GM23338 (cell line): ENCODE results near the gene PML. TPM values are rescaled to one million over a fixed set of nuclear protein-coding genes. Genes with fewer than 3 reads are reported as not detected.

ENCODE experiments used
- ATAC-seq: fragments of 200-7000 bp; cut with Tn5 transposase; 3 replicates; pipeline ENCODE4 v1.9.1; 2020
- DNase-seq: peaks from one replicate; pipeline ENCODE4 v3.0.0-alpha.2; 2015; ENCODE audit warnings: low spot score
- H2AFZ ChIP-seq: fragments of 200-600 bp; sonication (generic); 2 replicates; pipeline ENCODE4 v1.8.0; 2016; ENCODE audit warnings: antibody characterized with exemption, mild to moderate bottlenecking, moderate library complexity
- H3F3A ChIP-seq: fragments of 200-600 bp; sonication (generic); replicated peaks from 2 replicates; pipeline ENCODE4 v1.8.0; 2017; ENCODE audit warnings: antibody characterized with exemption, mixed run types, low read depth
- H3K27ac ChIP-seq: fragments of 200-600 bp; sonication (generic); 2 replicates; pipeline ENCODE4 v1.6.1; 2016; ENCODE audit warnings: low read depth
- H3K27me3 ChIP-seq: fragments of 200-600 bp; sonication (generic); 2 replicates; pipeline ENCODE4 v1.8.0; 2016; ENCODE audit warnings: mild to moderate bottlenecking, mixed run types, moderate library complexity; ENCODE audit not compliant: insufficient read depth
- H3K36me3 ChIP-seq: fragments of 200-600 bp; sonication (generic); 2 replicates; pipeline ENCODE4 v1.8.0; 2016; ENCODE audit warnings: mild to moderate bottlenecking; ENCODE audit not compliant: insufficient read depth
- H3K4me1 ChIP-seq: fragments of 200-600 bp; sonication (generic); 2 replicates; pipeline ENCODE4 v1.8.0; 2016; ENCODE audit warnings: mild to moderate bottlenecking, moderate library complexity; ENCODE audit not compliant: insufficient read depth
- H3K4me2 ChIP-seq: fragments of 200-600 bp; sonication (generic); 2 replicates; pipeline ENCODE4 v1.7.1; 2017; ENCODE audit warnings: mixed run types
- H3K4me3 ChIP-seq: fragments of 200-600 bp; sonication (generic); 2 replicates; pipeline ENCODE4 v1.6.1; 2016; ENCODE audit warnings: mixed run types
- H3K79me2 ChIP-seq: fragments of 200-600 bp; sonication (generic); replicated peaks from 2 replicates; pipeline ENCODE4 v1.8.0; 2017; ENCODE audit warnings: mild to moderate bottlenecking; ENCODE audit not compliant: insufficient read depth
- H3K9me2 ChIP-seq: fragments of 200-600 bp; sonication (generic); 2 replicates; pipeline ENCODE4 v1.8.0; 2017; ENCODE audit not compliant: insufficient read depth
- H4K20me1 ChIP-seq: fragments of 200-600 bp; sonication (generic); replicated peaks from 2 replicates; pipeline ENCODE4 v1.8.0; 2017; ENCODE audit warnings: mild to moderate bottlenecking; ENCODE audit not compliant: insufficient read depth
- H3K27ac Mint-ChIP-seq: 2 replicates; pipeline ENCODE4 v1.8.0; 2020; ENCODE audit warnings: inconsistent platforms, mild to moderate bottlenecking, moderate library complexity, mixed read lengths
- H3K27me3 Mint-ChIP-seq: 3 replicates; pipeline ENCODE4 v1.8.0; 2022; ENCODE audit warnings: low read depth, mild to moderate bottlenecking, moderate library complexity, mixed read lengths, inconsistent platforms; ENCODE audit not compliant: insufficient read depth, poor library complexity
- H3K36me3 Mint-ChIP-seq: 3 replicates; pipeline ENCODE4 v1.8.0; 2021; ENCODE audit warnings: low read depth, mild to moderate bottlenecking, inconsistent platforms, moderate library complexity, mixed read lengths
- H3K4me1 Mint-ChIP-seq: 3 replicates; pipeline ENCODE4 v1.8.0; 2020; ENCODE audit warnings: mild to moderate bottlenecking, inconsistent platforms, mixed read lengths
- H3K4me3 Mint-ChIP-seq: 3 replicates; pipeline ENCODE4 v1.8.0; 2021; ENCODE audit warnings: moderate library complexity, mild to moderate bottlenecking, inconsistent platforms, mixed read lengths
- H3K9me3 Mint-ChIP-seq: 3 replicates; pipeline ENCODE4 v1.8.0; 2020; ENCODE audit warnings: moderate library complexity, mild to moderate bottlenecking, inconsistent platforms, mixed read lengths
- CREB1 ChIP-seq: fragments of 250-450 bp; sonication (Bioruptor Pico); IDR thresholded peaks from 2 replicates; pipeline ENCODE4 v1.5.0; 2020; ENCODE audit warnings: low read depth, mild to moderate bottlenecking, moderate library complexity
- EZH2 ChIP-seq: fragments of 200-600 bp; sonication (generic); IDR thresholded peaks from one replicate; pipeline ENCODE4 v1.8.0; 2017; ENCODE audit warnings: antibody characterized with exemption, mild to moderate bottlenecking, low read depth; ENCODE audit not compliant: unreplicated experiment
- EZH2phosphoT487 ChIP-seq: fragments of 200-600 bp; sonication (generic); IDR thresholded peaks from one replicate; pipeline ENCODE4 v1.8.1; 2018; ENCODE audit warnings: antibody characterized with exemption; ENCODE audit not compliant: unreplicated experiment
- NANOG ChIP-seq: IDR thresholded peaks from 2 replicates; pipeline ENCODE4 v1.6.1; 2016; ENCODE audit warnings: antibody characterized with exemption, borderline replicate concordance
- REST ChIP-seq: IDR thresholded peaks from one replicate; pipeline ENCODE4 v1.6.1; 2018; ENCODE audit warnings: antibody characterized with exemption; ENCODE audit not compliant: unreplicated experiment
- STAT1 ChIP-seq: IDR thresholded peaks from one replicate; pipeline ENCODE4 v1.6.1; 2016; ENCODE audit warnings: antibody characterized with exemption; ENCODE audit not compliant: unreplicated experiment
- ZNF114 ChIP-seq: fragments of 250-450 bp; sonication (Bioruptor Pico); IDR thresholded peaks from 2 replicates; pipeline ENCODE4 v1.5.0; 2020; ENCODE audit warnings: mild to moderate bottlenecking, moderate library complexity
- ZNF331 ChIP-seq: fragments of 250-450 bp; sonication (Bioruptor Pico); IDR thresholded peaks from 2 replicates; pipeline ENCODE4 v1.5.0; 2020; ENCODE audit warnings: low read depth, mild to moderate bottlenecking, moderate library complexity
- polyA plus RNA-seq: library from polyadenylated mRNA; unstranded; fragments of >200 nt; fragmentation: Nextera tagmentation; extraction: Ambion mirVana; gene quantifications from 2 replicates; pipeline ENCODE4 v1.2.1, GENCODE V29; 2016
- total RNA-seq: library from RNA; depleted of rRNA; stranded (reverse); fragments of >200 nt; shearing (Covaris generic); gene quantifications from 2 replicates; pipeline ENCODE4 v1.2.3, GENCODE V29; 2014
- TF ChIP-seq, protein P1 (sequence below), 2 experiments: fragments of 200-600 bp in 1 of 2; sonication (generic) in 1 of 2; conservative IDR thresholded peaks; 2 replicates each; pipeline versions ENCODE4 v1.5.1 to v1.6.1; 2016 to 2017; ENCODE audit warnings: antibody characterized with exemption in 2 of 2, low read depth in 2 of 2, mild to moderate bottlenecking in 2 of 2, moderate library complexity in 1 of 2

PML gene
- total and polyA plus RNA-seq, 2 experiments from 2014 or later: 19.0 to 73.1 TPM

GRCh38 chr15:74042603-74043424 lies 48.3 kb downstream of the PML start:
- Histone ChIP-seq H4K20me1 (no peaks in the 10 kb centered on the region; the same call in 1 of the 2 replicates), H3K27ac (no peak overlapping the region), H3K4me1 (peaks cover 8% of the 10 kb centered on the region; the same call in 1 of the 2 replicates), H3K27me3 (no peaks in the 10 kb centered on the region), H3K79me2 (no peaks in the 10 kb centered on the region), H3F3A (no peaks in the 10 kb centered on the region), H3K9me2 (no peaks in the 10 kb centered on the region), H3K4me3 (no peak overlapping the region), H2AFZ (no peak overlapping the region), H3K36me3 (no peaks in the 10 kb centered on the region), H3K4me2 (no peak overlapping the region)
- TF ChIP-seq CREB1 (CRISPR knock-in tag) (no peak), EZH2 (no peak), NANOG (no peak), ZNF114 (CRISPR knock-in tag) (no peak), STAT1 (no peak)
- no peak for ATAC-seq
- Mint-ChIP-seq H3K27me3 (peaks cover 19% of the 10 kb centered on the region), H3K4me1 (peaks cover 19% of the 10 kb centered on the region), H3K9me3 (no peaks in the 10 kb centered on the region; the same call in 2 of the 3 replicates), H3K27ac (no peak overlapping the region), H3K4me3 (no peak overlapping the region), H3K36me3 (no peaks in the 10 kb centered on the region)
- no peak for DNase-seq

DNA sequence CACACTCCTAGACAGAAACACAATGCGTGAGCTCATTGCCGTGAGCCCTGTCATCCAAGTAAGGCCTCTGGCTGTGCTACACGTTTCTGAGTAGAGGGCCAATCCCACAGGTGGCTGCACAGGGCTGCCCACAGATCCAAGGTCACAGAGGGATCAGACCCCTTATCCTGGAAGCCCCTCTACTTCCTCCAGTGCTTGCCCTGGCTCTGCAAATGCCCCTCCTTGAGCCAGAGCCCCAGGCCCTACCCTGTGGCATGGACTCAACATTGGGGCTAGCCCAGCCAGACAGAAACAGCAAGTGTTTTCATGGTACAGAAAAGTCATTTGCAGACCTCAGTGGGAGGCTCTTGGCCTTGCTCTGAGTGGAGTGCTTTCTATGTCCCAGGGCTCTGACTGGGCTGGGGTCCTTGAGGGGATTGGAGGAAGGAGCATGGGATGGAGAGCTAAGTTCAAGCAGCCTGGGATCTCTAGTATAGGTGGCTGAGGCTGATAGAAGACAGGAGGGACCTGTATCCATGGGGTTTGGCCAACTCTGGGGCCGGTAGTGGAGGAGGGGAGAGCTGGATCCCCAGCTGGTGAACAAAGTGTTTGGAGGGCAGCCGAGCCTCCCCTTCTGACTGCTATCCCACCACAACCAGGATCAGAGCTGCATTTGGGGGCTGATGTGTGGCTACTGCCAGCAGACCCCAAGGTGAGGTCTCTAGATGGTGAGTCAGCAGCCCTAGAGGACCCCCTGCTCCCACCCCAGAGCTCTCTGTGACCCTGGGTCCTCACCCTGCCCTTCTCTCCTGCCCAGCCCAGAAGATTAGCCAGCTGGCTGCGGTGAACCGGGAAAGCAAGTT lies 49.1 kb downstream of the PML start:
- Histone ChIP-seq H3K36me3 (no peaks in the 10 kb centered on the region), H4K20me1 (no peaks in the 10 kb centered on the region), H3K4me3 (no peak overlapping the region), H3F3A (no peaks in the 10 kb centered on the region), H3K9me2 (no peaks in the 10 kb centered on the region), H3K4me2 (no peak overlapping the region), H2AFZ (no peak overlapping the region), H3K79me2 (no peaks in the 10 kb centered on the region), H3K27ac (no peak overlapping the region), H3K27me3 (no peaks in the 10 kb centered on the region), H3K4me1 (peaks cover 12% of the 10 kb centered on the region)
- Mint-ChIP-seq H3K36me3 (no peaks in the 10 kb centered on the region), H3K27me3 (peaks cover 13% of the 10 kb centered on the region), H3K4me1 (peaks cover 20% of the 10 kb centered on the region), H3K4me3 (no peak overlapping the region), H3K9me3 (no peaks in the 10 kb centered on the region; the same call in 2 of the 3 replicates), H3K27ac (no peak overlapping the region)
- ATAC-seq: no peak
- no peak for DNase-seq
- TF ChIP-seq NANOG (no peak), EZH2phosphoT487 (no peak), EZH2 (no peak), REST (no peak), ZNF331 (no peak)
- TF ChIP-seq, protein P1, sequence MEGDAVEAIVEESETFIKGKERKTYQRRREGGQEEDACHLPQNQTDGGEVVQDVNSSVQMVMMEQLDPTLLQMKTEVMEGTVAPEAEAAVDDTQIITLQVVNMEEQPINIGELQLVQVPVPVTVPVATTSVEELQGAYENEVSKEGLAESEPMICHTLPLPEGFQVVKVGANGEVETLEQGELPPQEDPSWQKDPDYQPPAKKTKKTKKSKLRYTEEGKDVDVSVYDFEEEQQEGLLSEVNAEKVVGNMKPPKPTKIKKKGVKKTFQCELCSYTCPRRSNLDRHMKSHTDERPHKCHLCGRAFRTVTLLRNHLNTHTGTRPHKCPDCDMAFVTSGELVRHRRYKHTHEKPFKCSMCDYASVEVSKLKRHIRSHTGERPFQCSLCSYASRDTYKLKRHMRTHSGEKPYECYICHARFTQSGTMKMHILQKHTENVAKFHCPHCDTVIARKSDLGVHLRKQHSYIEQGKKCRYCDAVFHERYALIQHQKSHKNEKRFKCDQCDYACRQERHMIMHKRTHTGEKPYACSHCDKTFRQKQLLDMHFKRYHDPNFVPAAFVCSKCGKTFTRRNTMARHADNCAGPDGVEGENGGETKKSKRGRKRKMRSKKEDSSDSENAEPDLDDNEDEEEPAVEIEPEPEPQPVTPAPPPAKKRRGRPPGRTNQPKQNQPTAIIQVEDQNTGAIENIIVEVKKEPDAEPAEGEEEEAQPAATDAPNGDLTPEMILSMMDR (conservative IDR thresholded peaks at IDR 0.05; ENCODE audit: low read depth in 2 of 2): no peak
